Measurements from ENCODE around the gene CDK6.

GRCh38 chr7:92717623-92717992, 118.8 kb downstream of the CDK6 start:
- no peak for TF ChIP-seq CTCF (IDR thresholded peaks at IDR 0.05; ENCODE audit: borderline replicate concordance, extremely low read depth, low read length, poor library complexity, severe bottlenecking)
- no peak for TF ChIP-seq EZH2 (IDR thresholded peaks at IDR 0.05; ENCODE audit: borderline replicate concordance, low read depth, low read length, severe bottlenecking)
